HepG2 (cell line): ENCODE measurements around the gene FIZ1. TPM values are rescaled to one million over a fixed set of nuclear protein-coding genes. Genes with fewer than 3 reads are reported as not detected.
A peak's percentile ranks its signal among the peaks of the same experiment; 100 is the strongest.

Experiments used
- ATAC-seq: fragments of 200-7000 bp; cut with Tn5 transposase; 3 replicates; pipeline ENCODE4 v1.9.1; 2020; ENCODE audit warnings: mild to moderate bottlenecking, moderate library complexity
- BruUV-seq: library from RNA; stranded (reverse); fragments of 400-500 nt; replicated peaks from 2 replicates; lab custom pipeline; 2021; lab: Mats Ljungman, UMichigan
- CTCF ChIA-PET: fragments of 300-600 bp; formaldehyde crosslinking; extraction: SDS; loops from one replicate; lab custom pipeline; 2021; ENCODE audit warnings: low total read pairs, inconsistent platforms, low intra/inter-chr PET ratio; lab: Yijun Ruan, JAX
- POLR2A ChIA-PET: fragments of 350-600 bp; sonication (Branson Sonifier 250); formaldehyde crosslinking; loops from one replicate; lab custom pipeline; 2020; ENCODE audit warnings: antibody characterized with exemption, inconsistent platforms; lab: Yijun Ruan, JAX
- DNase-seq: peaks from one replicate; pipeline ENCODE4 v3.0.0-alpha.2; 2015; ENCODE audit warnings: low spot score
- FAIRE-seq: peaks from 3 replicates; lab custom pipeline; 2011; peaks lifted over from hg19 to GRCh38; lab: Jason Lieb, UNC
- H2AFZ ChIP-seq: one replicate; pipeline ENCODE4 v1.6.1; 2011; ENCODE audit warnings: low read length, inconsistent platforms
- H3K27ac ChIP-seq: fragments of 300-600 bp; 3 replicates; pipeline ENCODE4 v1.8.0; 2011; ENCODE audit warnings: mixed run types, mild to moderate bottlenecking, mixed read lengths, low read length, inconsistent platforms; ENCODE audit not compliant: insufficient read depth; ENCODE audit errors: extremely low read length
- H3K27me3 ChIP-seq, 2 experiments: fragments of 200-600 bp in 1 of 2; 2 replicates in 1 of 2; 3 replicates in 1 of 2; pipeline versions ENCODE4 v1.6.0 to v1.8.0; 2011; ENCODE audit warnings: low read length in 2 of 2, mild to moderate bottlenecking in 2 of 2, moderate library complexity in 2 of 2, inconsistent platforms in 1 of 2; ENCODE audit not compliant: insufficient read depth in 2 of 2, control insufficient read depth in 1 of 2
- H3K36me3 ChIP-seq, 2 experiments: fragments of 200-600 bp in 1 of 2; replicated peaks in 1 of 2; 2 replicates in 1 of 2; 3 replicates in 1 of 2; pipeline versions ENCODE4 v1.5.1 to v1.8.0; 2011; ENCODE audit warnings: low read length in 2 of 2, inconsistent platforms in 1 of 2; ENCODE audit not compliant: insufficient read depth in 2 of 2, control insufficient read depth in 1 of 2
- H3K4me1 ChIP-seq: 2 replicates; pipeline ENCODE4 v1.5.1; 2012; ENCODE audit warnings: low read length, inconsistent platforms; ENCODE audit not compliant: insufficient read depth
- H3K4me2 ChIP-seq: 2 replicates; pipeline ENCODE4 v1.6.0; 2011; ENCODE audit warnings: low read depth, low read length, inconsistent platforms
- H3K4me3 ChIP-seq, 3 experiments: fragments of 200-600 bp in 1 of 3; sonication (generic), shearing (Covaris generic) in 1 of 3; replicated peaks in 1 of 3; 2 replicates each; pipeline ENCODE4 v1.5.1; 2011 to 2016; ENCODE audit warnings: low read length in 3 of 3, inconsistent platforms in 2 of 3, low read depth in 2 of 3, mild to moderate bottlenecking in 2 of 3, control low read depth in 1 of 3, mixed read lengths in 1 of 3; ENCODE audit not compliant: insufficient read depth in 1 of 3
- H3K79me2 ChIP-seq: one replicate; pipeline ENCODE4 v1.6.1; 2011; ENCODE audit warnings: low read length, inconsistent platforms; ENCODE audit not compliant: insufficient read depth
- H3K9ac ChIP-seq: 2 replicates; pipeline ENCODE4 v1.6.0; 2011; ENCODE audit warnings: mild to moderate bottlenecking, low read depth, low read length, inconsistent platforms; ENCODE audit not compliant: insufficient read depth
- H3K9me3 ChIP-seq: 2 replicates; pipeline ENCODE4 v1.5.1; 2012; ENCODE audit warnings: mild to moderate bottlenecking, low read length
- H4K20me1 ChIP-seq: 2 replicates; pipeline ENCODE4 v1.6.0; 2011; ENCODE audit warnings: inconsistent platforms, mild to moderate bottlenecking, low read length, moderate library complexity; ENCODE audit not compliant: insufficient read depth
- ARNT2 ChIP-seq: sonication (generic); formaldehyde crosslinking; IDR thresholded peaks from 2 replicates; pipeline ENCODE4 v1.8.0; 2022; ENCODE audit warnings: mild to moderate bottlenecking, low read depth, missing genetic modification reagents, moderate library complexity
- FUBP1 ChIP-seq: sonication (generic); formaldehyde crosslinking; IDR thresholded peaks from 2 replicates; pipeline ENCODE4 v1.5.1; 2020; ENCODE audit warnings: missing genetic modification reagents, mild to moderate bottlenecking, borderline replicate concordance
- HOXA5 ChIP-seq: sonication (generic); formaldehyde crosslinking; IDR thresholded peaks from 2 replicates; pipeline ENCODE4 v1.4.0; 2020; ENCODE audit warnings: missing genetic modification reagents
- MEIS2 ChIP-seq: sonication (generic); formaldehyde crosslinking; IDR thresholded peaks from 2 replicates; pipeline ENCODE4 v1.9.0; 2021; ENCODE audit warnings: mild to moderate bottlenecking, missing genetic modification reagents
- MTERF4 ChIP-seq: sonication (generic); formaldehyde crosslinking; IDR thresholded peaks from 2 replicates; pipeline ENCODE4 v1.8.0; 2023; ENCODE audit warnings: mild to moderate bottlenecking, missing genetic modification reagents
- NFKBIZ ChIP-seq: IDR thresholded peaks from 2 replicates; pipeline ENCODE4 v1.6.1; 2018; ENCODE audit warnings: missing genetic modification reagents, missing compliant biosample characterization
- PAF1 ChIP-seq: IDR thresholded peaks from 2 replicates; pipeline ENCODE4 v1.6.1; 2016; ENCODE audit warnings: missing genetic modification reagents, missing compliant biosample characterization
- PCBP1 ChIP-seq: fragments of 200-400 bp; formaldehyde crosslinking; IDR thresholded peaks from 2 replicates; pipeline ENCODE4 v1.6.1; 2017; ENCODE audit warnings: mild to moderate bottlenecking, low read depth, low read length, borderline replicate concordance
- ZMAT3 ChIP-seq: sonication (generic); formaldehyde crosslinking; conservative IDR thresholded peaks from 2 replicates; pipeline ENCODE4 v1.7.0; 2021; ENCODE audit warnings: missing genetic modification reagents
- ZNF318 ChIP-seq: sonication (generic); formaldehyde crosslinking; IDR thresholded peaks from 2 replicates; pipeline ENCODE4 v1.4.0; 2020; ENCODE audit warnings: mild to moderate bottlenecking, missing genetic modification reagents
- ZNF768 ChIP-seq: sonication (generic); formaldehyde crosslinking; IDR thresholded peaks from 2 replicates; pipeline ENCODE4 v1.4.0; 2020; ENCODE audit warnings: missing genetic modification reagents
- ZSCAN21 ChIP-seq: sonication (generic); formaldehyde crosslinking; IDR thresholded peaks from 2 replicates; pipeline ENCODE4 v1.8.0; 2022; ENCODE audit warnings: mild to moderate bottlenecking, missing genetic modification reagents, moderate library complexity, borderline replicate concordance
- WGBS: methylation state at CpG from one replicate; pipeline ENCODE4 v1.1.6; 2017; ENCODE audit warnings: low lambda C conversion rate; 5-methylcytosine and 5-hydroxymethylcytosine counted together
- in situ Hi-C: cut with HindIII; loops from 2 replicates; pipeline ENCODE4 v1.10.0; 2017; ENCODE audit warnings: low pct_unique_long_range_greater_than_20kb; ENCODE audit not compliant: extremely low pct_ligation_motif_present
- intact Hi-C: fragments of 100-400 bp; cut with micrococcal nuclease; formaldehyde crosslinking; loops from one replicate; pipeline ENCODE4 v1.10.0; 2022; ENCODE audit not compliant: unreplicated experiment
- polyA plus RNA-seq, 8 experiments: library from polyadenylated mRNA; depleted of rRNA in 3 of 8; stranded (reverse) in 7 of 8; unstranded in 1 of 8; fragments of >200 nt; fragmentation: Illumina TruSeq in 4 of 8; extraction: Trizol in 4 of 8; gene quantifications; 2 replicates each; pipeline versions ENCODE4 v1.2.1 to v1.2.3, GENCODE V29; 2011 to 2016; ENCODE audit warnings: low read depth in 4 of 8, missing spikeins in 1 of 8, mixed read lengths in 1 of 8; ENCODE audit not compliant: insufficient read depth in 1 of 8
- total RNA-seq, 5 experiments: library from RNA; depleted of rRNA; stranded (reverse); fragments of >200 nt; fragmentation: Illumina TruSeq; extraction: Trizol; gene quantifications; 2 replicates each; pipeline ENCODE4 v1.2.3, GENCODE V29; 2016; ENCODE audit warnings: low read depth in 1 of 5

Gene FIZ1
- total and polyA plus RNA-seq, 2 of the 13 experiments (the other 11 are each of a cell fraction or from before 2014, with no cell fraction given), result 3.6 to 5.9 TPM

- in situ Hi-C loops, result no loop called here
- ChIA-PET POLR2A (interaction anchor here (1.7 to 5.3 kb wide), 2 partner anchors 13 to 40 kb away, joined by 4 to 66 read pairs; partner anchors contain the start of genes FIZ1 and ZNF524), CTCF (no interaction called here)
- Histone ChIP-seq H3K4me2 (peak overlapping the region; percentile 89), H3K4me1 (peaks cover 34% of the 10 kb centered on the region), H3K27ac (peak overlapping the region; percentile 41), H3K9ac (peak overlapping the region; percentile 3; the same call in 1 of the 2 replicates), H3K36me3 (no peaks in the 10 kb centered on the region), H2AFZ (no peak overlapping the region), H3K27me3 (no peaks in the 10 kb centered on the region; a peak in 1 of 5 replicates), H3K4me3 (peak overlapping the region; percentile 25 to 88 (median 51)), H3K9me3 (no peaks in the 10 kb centered on the region), H4K20me1 (no peaks in the 10 kb centered on the region), H3K79me2 (no peaks in the 10 kb centered on the region)
- WGBS, result 2% methylated on average over 18 of the region's 40 CpGs
- DNase-seq, result peak; percentile 93
- BruUV-seq, result no TSS peak
- intact Hi-C loops, result loop anchor here (2.0 to 10.0 kb wide), 3 partner anchors 14 to 72 kb away; partner anchors contain the start of gene ZNF524
- peak; percentile 86 for ATAC-seq
- peak; percentile 92 for FAIRE-seq
- TF ChIP-seq FUBP1 (CRISPR knock-in tag) (no peak), PAF1 (no peak), ZMAT3 (CRISPR knock-in tag) (no peak), NFKBIZ (CRISPR knock-in tag) (no peak), ZNF318 (CRISPR knock-in tag) (peak; percentile 68; the same call in 1 of the 2 replicates), MTERF4 (no peak), ARNT2 (CRISPR knock-in tag) (no peak), MEIS2 (CRISPR knock-in tag) (no peak), PCBP1 (0 out of 2 replicates have a peak, but pooled peaks have one; percentile 71), HOXA5 (peak; percentile 34; the same call in 1 of the 2 replicates), ZSCAN21 (CRISPR knock-in tag) (0 out of 2 replicates have a peak, but pooled peaks have one; percentile 6), ZNF768 (CRISPR knock-in tag) (no peak)
These were observed 12.2 kb downstream of the FIZ1 start for GRCh38 chr19:55586976-55587668.
